Measurements from ENCODE around the gene WBP1L.
"Not testable (repeated sequence)": the region's sequence is repeated elsewhere in the genome, so short reads cannot be mapped to it uniquely, and the experiment has no call there.

Gene WBP1L

GRCh38 chr10:102758240-102758932, 14.6 kb downstream of the WBP1L start:
- DNase-seq (ENCODE audit: low read depth, low spot score) = peak; percentile 81

GRCh38 chr10:102758933-102759262, 15.2 kb downstream of the WBP1L start:
- not testable (repeated sequence) for DNase-seq (ENCODE audit: low read depth, low spot score)

DNA sequence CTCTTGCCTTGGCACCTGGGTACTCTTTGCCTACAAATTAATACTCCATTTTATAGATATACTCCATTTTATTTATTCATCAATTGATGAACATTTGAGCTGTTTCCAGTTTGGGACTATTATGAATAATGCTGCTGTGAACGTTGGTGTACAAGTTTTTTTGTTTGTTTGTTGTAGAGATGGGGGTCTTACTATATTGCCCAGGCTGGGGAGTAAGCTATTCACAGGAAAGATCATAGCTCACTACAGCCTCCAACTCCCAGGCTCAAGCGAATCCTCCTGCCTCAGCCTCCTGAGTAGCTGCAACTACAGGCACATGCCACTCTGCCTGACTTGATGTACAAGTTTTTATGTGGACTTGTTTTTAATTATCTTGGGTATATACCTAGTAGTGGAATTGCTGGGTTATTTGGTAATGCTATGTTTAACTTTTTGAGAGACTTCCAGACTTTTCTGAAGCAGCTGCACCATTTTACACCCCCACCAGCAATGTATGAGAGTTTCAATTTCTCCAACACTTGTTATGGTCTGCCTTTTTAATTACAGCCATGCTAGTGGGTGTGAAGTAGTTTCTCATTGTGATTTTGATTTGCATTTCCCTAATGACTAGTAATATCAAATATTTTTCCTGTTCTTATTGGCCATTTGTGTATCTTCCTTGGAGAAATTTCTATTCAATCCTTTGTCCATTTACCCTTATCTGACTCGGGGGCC, 15.9 kb downstream of the WBP1L start:
- no peak for DNase-seq (ENCODE audit: low read depth, low spot score)

- DNase-seq (ENCODE audit: low read depth, low spot score) = no peak
These were observed 18.2 kb downstream of the WBP1L start for GRCh38 chr10:102761981-102762380.

DNA sequence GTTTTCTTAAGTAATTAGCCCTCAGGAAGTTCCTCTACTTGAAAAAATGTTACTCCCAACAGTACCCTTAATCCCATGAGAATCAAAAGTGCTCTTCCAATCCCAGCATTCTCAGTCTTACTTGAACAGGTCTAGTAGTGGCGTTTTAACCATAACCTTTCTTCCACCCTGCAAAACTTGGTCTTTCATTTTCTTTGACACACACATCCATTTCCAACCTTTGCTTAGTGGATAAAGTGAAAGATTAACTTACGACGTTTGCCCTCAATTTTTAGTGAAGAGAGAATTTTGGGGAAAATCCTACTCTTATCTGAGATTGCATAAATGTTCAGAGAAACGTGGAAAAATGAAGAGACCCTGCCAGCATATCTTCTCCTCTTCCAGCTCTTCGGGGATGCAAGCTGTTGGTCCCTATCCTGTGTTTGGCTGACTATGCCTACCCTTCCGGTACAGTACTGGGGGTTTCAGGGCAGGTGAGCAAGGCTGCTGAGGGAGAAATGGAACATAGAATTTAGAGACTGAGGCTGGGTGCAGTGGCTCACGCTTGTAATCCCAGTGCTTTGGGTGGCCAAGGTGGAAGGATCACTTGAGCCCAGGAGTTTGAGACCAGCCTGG, 18.8 kb downstream of the WBP1L start:
- DNase-seq (ENCODE audit: low read depth, low spot score) = no peak

- peak; percentile 63 for DNase-seq (ENCODE audit: low read depth, low spot score)
These were observed 19.4 kb downstream of the WBP1L start for GRCh38 chr10:102763037-102763607.

- DNase-seq (ENCODE audit: low read depth, low spot score) = no peak
These were observed 20.9 kb downstream of the WBP1L start for GRCh38 chr10:102764470-102765161.

DNA sequence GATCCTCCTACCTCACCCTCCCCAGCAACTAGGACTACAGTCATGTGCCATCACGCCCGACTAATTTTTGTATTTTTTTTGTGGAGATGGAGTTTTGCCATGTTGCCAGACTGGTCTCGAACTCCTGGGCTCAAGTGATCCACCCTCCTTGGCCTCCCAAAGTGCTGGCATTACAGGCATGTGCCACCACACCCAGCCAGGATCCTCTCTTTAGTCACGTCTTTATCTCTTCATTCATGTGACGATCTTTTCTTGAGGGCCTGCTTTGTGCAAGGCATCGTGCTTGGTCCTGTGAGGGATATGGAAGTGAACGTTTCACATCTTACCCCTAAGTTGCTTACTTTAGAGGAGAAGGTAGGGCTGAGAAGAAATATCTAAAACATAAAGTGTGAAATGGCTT, 21.6 kb downstream of the WBP1L start:
- no peak for DNase-seq (ENCODE audit: low read depth, low spot score)

GRCh38 chr10:102767428-102768160, 23.8 kb downstream of the WBP1L start:
- no peak for DNase-seq (ENCODE audit: low read depth, low spot score)

DNA sequence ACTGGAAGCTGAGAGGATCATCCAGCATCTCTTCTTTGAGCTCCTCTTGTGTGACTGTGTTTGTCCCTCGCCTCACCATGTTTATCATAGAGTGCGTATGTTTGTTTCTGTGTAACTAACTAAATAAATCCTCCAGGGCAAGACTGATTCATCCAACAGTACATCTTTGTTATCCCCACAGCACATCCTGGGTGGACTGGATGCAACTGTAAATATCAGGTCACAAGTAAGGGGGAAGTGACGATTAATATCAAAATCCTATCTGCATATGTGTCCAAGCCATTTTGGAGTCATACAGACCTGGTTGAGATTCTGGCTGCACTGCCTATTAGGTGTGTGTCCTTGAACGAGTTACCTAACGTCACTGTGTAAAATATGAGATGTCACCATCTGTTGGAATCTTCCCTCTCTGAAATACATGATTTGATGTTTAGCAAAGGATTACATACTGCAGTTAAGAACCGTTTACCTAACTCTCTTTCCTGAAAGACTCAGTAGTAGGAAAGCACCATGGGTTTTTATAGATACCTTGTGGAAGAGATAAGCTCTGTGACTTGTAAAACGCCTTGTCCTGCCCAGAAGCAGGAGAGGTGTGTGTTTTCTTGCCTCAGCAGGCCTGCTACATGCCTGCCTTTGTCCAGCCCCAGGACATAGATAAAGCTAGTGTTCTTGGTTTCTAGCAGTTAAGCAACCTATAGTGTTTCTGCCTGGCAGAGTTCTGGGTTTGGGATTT, 25.8 kb downstream of the WBP1L start:
- peak; percentile 70 for DNase-seq (ENCODE audit: low read depth, low spot score)

- peak; percentile 51 for DNase-seq (ENCODE audit: low read depth, low spot score)
These were observed 26.3 kb downstream of the WBP1L start for GRCh38 chr10:102770108-102770482.

DNA sequence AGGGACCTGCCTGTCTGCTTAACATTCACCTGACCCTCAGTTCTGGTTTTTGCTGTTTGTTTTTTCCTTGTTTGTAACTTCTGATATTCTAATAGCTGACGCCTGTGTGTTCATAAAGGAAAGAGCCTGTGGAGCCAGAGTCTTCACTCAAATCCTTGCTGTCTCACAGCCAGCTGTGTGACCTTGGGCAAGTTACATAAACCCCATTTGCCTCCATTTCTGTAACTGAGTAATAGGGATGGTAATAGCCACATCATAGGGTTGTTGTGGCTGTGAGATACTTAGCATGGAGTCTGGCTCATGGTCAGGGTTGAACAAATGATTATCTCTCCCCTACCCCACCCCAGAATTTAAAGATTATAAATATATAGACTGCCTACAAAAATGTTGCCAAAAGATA, 27.0 kb downstream of the WBP1L start:
- DNase-seq (ENCODE audit: low read depth, low spot score) = no peak

DNA sequence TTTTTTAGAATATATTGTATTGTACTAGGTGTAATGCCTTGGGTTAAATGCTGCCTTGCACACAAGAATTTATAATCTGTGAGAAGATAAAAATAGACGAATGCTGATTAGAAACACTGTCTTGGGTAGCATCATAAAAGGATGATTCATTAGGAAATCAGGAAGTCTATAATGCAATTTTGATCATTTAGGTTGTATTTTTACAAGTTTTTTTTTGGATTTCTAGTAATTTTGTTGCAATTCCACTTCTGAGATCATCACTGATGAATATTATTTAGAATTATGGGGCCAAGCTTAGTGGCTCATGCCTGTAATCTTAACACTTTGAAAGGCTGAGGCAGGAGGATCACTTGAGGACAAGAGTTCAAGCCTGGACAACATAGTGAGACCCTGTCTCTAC, 29.6 kb downstream of the WBP1L start:
- no peak for DNase-seq (ENCODE audit: low read depth, low spot score)

GRCh38 chr10:102773986-102774385, 30.2 kb downstream of the WBP1L start:
- DNase-seq (ENCODE audit: low read depth, low spot score) = no peak

DNA sequence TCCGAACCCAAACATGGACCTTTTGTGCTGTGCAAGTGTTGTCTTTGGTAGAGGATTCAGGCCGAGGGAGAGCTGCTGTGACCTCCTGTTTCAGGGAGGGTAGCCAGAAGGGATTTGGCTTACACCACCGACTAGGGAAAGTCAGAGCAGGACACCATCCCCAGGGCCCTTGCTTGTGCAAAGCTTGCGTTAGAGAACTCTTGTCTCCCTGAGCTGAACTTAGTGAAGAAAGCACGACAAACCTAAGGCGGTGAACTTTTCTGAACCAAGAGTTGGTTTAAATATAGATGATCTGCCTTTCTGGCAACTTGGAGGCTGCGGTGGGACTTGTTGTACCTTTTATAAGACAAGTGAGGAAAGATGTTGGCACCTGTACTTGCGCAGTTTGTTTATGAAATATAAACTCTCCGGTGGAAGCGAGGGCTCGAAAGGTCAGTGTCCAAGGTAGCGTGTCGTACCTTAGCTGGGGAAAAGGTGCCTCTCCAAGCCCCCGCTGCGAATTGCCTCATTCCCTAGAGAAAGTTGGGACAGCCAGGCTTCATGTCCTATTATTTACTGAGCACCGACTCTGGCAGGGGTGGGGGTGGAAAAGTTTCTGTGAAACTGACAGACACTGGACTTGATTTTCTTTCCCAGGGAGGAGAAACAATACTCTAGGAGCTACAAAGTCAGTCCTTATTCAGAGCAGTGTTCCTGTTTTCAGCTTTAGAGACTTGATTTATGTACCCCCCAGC, 31.6 kb downstream of the WBP1L start:
- DNase-seq (ENCODE audit: low read depth, low spot score) = no peak

DNA sequence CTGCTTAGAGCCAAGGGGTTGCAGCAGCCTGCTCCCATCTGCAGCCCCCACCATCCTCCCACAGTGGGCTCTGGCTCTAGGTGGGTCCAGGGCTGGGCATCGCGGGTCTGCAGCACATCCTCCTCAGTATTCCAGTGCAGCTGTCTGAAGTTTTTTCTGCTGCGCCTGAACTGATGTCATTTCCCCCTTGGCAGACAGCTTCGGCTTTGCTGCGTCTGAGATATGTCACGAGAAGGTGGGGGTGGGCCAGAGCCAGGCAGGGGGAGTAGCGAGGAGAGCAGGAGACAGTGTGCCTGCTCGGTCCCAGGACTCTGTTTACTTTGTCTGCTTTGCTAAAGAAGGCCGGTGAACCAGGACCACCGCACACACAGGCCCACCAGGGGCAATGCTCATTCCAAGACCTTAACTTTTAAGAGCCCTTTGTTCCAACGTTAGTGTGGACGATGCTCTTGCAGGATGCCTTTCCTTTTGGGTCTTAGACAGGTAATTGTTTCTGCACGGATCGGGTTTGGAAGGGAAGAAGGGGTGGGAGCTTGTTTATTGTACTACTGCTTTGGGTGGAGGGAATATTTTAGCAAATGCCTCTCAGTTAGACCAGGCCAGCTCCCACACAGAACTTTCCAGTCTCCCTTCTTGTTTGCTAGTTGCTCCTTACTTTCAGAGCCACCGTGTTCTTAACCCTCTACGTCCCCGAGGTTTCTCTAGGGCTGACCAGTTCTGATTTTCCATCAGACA, 32.4 kb downstream of the WBP1L start:
- DNase-seq (ENCODE audit: low read depth, low spot score) = peak; percentile 91

GRCh38 chr10:102776779-102777456, 33.2 kb downstream of the WBP1L start:
- DNase-seq (ENCODE audit: low read depth, low spot score) = peak; percentile 99

GRCh38 chr10:102777711-102778453, 34.1 kb downstream of the WBP1L start:
- peak; percentile 42 for DNase-seq (ENCODE audit: low read depth, low spot score)
